H1 (cell line): ENCODE measurements around the gene C14orf132. TPM values are rescaled to one million over a fixed set of nuclear protein-coding genes. Genes with fewer than 3 reads are reported as not detected.

ENCODE experiments used
- CTCF ChIA-PET: fragments of 300-600 bp; sonication (Branson Sonifier 250); formaldehyde crosslinking; loops from one replicate; lab custom pipeline; 2021; ENCODE audit not compliant: partially characterized antibody; lab: Charles Lee
- POLR2A ChIA-PET: fragments of 300-600 bp; sonication (Branson Sonifier 250); formaldehyde crosslinking; loops from one replicate; lab custom pipeline; 2021; ENCODE audit warnings: inconsistent platforms; ENCODE audit not compliant: partially characterized antibody; lab: Charles Lee
- DNase-seq, 2 experiments: peaks; one replicate each; pipeline versions ENCODE4 v3.0.0 to v3.0.0-alpha.2; 2010 to 2022; ENCODE audit warnings: low spot score in 2 of 2, low read depth in 1 of 2, mixed read lengths in 1 of 2
- FAIRE-seq: peaks from 2 replicates; lab custom pipeline; 2011; peaks lifted over from hg19 to GRCh38; lab: Jason Lieb, UNC
- H2AFZ ChIP-seq: 2 replicates; pipeline ENCODE4 v1.8.1; 2012; ENCODE audit warnings: low read length, inconsistent platforms
- H2AK5ac ChIP-seq: 2 replicates; pipeline ENCODE4 v1.6.1; 2013; ENCODE audit warnings: low read depth, low read length
- H2BK120ac ChIP-seq: replicated peaks from 2 replicates; pipeline ENCODE3; 2013; ENCODE audit warnings: low read depth, low read length, inconsistent platforms
- H2BK12ac ChIP-seq: 2 replicates; pipeline ENCODE4 v1.6.1; 2013; ENCODE audit warnings: low read depth, low read length
- H2BK15ac ChIP-seq: 2 replicates; pipeline ENCODE4 v1.6.1; 2013; ENCODE audit warnings: low read length
- H2BK20ac ChIP-seq: 2 replicates; pipeline ENCODE4 v1.6.1; 2013; ENCODE audit warnings: low read length
- H2BK5ac ChIP-seq: 2 replicates; pipeline ENCODE4 v1.6.1; 2013; ENCODE audit warnings: low read depth, low read length
- H3K14ac ChIP-seq: 2 replicates; pipeline ENCODE4 v1.6.1; 2013; ENCODE audit warnings: inconsistent platforms; ENCODE audit not compliant: insufficient read length
- H3K18ac ChIP-seq: 2 replicates; pipeline ENCODE4 v1.6.1; 2013; ENCODE audit warnings: low read length; ENCODE audit errors: extremely low read depth
- H3K23ac ChIP-seq: 2 replicates; pipeline ENCODE4 v1.6.1; 2013; ENCODE audit warnings: inconsistent platforms; ENCODE audit not compliant: insufficient read length
- H3K23me2 ChIP-seq: 2 replicates; pipeline ENCODE4 v1.6.1; 2013; ENCODE audit warnings: low read depth, low read length
- H3K27ac ChIP-seq: 2 replicates; pipeline ENCODE4 v1.6.1; 2011; ENCODE audit warnings: low read depth, low read length, inconsistent platforms
- H3K27me3 ChIP-seq, 4 experiments: replicated peaks in 1 of 4; 1 replicate in 1 of 4; 2 replicates in 3 of 4; pipeline versions ENCODE4 v1.6.1 to v1.8.1; 2011 to 2013; ENCODE audit warnings: low read length in 3 of 4, mild to moderate bottlenecking in 3 of 4, inconsistent platforms in 2 of 4, mixed read lengths in 2 of 4, moderate library complexity in 1 of 4; ENCODE audit not compliant: control insufficient read depth in 3 of 4, insufficient read depth in 3 of 4; ENCODE audit errors: extremely low read depth in 1 of 4
- H3K36me3 ChIP-seq, 4 experiments: 2 replicates each; pipeline versions ENCODE4 v1.6.1 to v1.8.1; 2011 to 2013; ENCODE audit warnings: mild to moderate bottlenecking in 4 of 4, low read length in 3 of 4, moderate library complexity in 2 of 4, control low read depth in 1 of 4, inconsistent platforms in 1 of 4; ENCODE audit not compliant: insufficient read depth in 4 of 4, control insufficient read depth in 2 of 4
- H3K4ac ChIP-seq: replicated peaks from 2 replicates; pipeline ENCODE3; 2013; ENCODE audit warnings: low read length, low read depth, mixed read lengths, inconsistent platforms; ENCODE audit not compliant: insufficient read length
- H3K4me1 ChIP-seq, 4 experiments: replicated peaks in 1 of 4; 1 replicate in 1 of 4; 2 replicates in 3 of 4; pipeline versions ENCODE4 v1.6.1 to v1.8.1; 2011 to 2013; ENCODE audit warnings: low read length in 3 of 4, inconsistent platforms in 2 of 4, mixed read lengths in 1 of 4; ENCODE audit not compliant: insufficient read depth in 4 of 4, control insufficient read depth in 3 of 4
- H3K4me2 ChIP-seq, 2 experiments: 2 replicates each; pipeline versions ENCODE4 v1.6.1 to v1.8.1; 2011 to 2013; ENCODE audit warnings: low read depth in 2 of 2, low read length in 2 of 2, control low read depth in 1 of 2, inconsistent platforms in 1 of 2, mild to moderate bottlenecking in 1 of 2; ENCODE audit not compliant: insufficient read depth in 1 of 2
- H3K4me3 ChIP-seq, 4 experiments: fragments of 200-600, 300-600 bp in 1 of 4; sonication (generic), shearing (Covaris generic), sonication (Bioruptor Twin) in 1 of 4; 2 replicates each; pipeline versions ENCODE4 v1.5.1 to v1.8.1; 2011 to 2016; ENCODE audit warnings: low read length in 4 of 4, low read depth in 3 of 4, control low read depth in 2 of 4, inconsistent platforms in 2 of 4, mild to moderate bottlenecking in 2 of 4, mixed read lengths in 1 of 4, moderate library complexity in 1 of 4; ENCODE audit not compliant: insufficient read depth in 2 of 4; ENCODE audit errors: extremely low read depth in 1 of 4
- H3K56ac ChIP-seq: replicated peaks from 2 replicates; pipeline ENCODE3; 2013; ENCODE audit warnings: low read depth, mild to moderate bottlenecking, mixed read lengths, low read length, inconsistent platforms; ENCODE audit not compliant: insufficient read length
- H3K79me1 ChIP-seq: 2 replicates; pipeline ENCODE4 v1.6.1; 2013; ENCODE audit warnings: low read depth, low read length, control low read depth
- H3K79me2 ChIP-seq, 2 experiments: 2 replicates each; pipeline versions ENCODE4 v1.6.1 to v1.8.1; 2012 to 2013; ENCODE audit warnings: low read length in 2 of 2, mild to moderate bottlenecking in 2 of 2, inconsistent platforms in 1 of 2; ENCODE audit not compliant: insufficient read depth in 2 of 2, control insufficient read depth in 1 of 2
- H3K9ac ChIP-seq, 4 experiments: replicated peaks in 1 of 4; 1 replicate in 1 of 4; 2 replicates in 3 of 4; pipeline versions ENCODE4 v1.6.1 to v1.8.1; 2011 to 2013; ENCODE audit warnings: low read depth in 3 of 4, low read length in 3 of 4, control low read depth in 2 of 4, mild to moderate bottlenecking in 2 of 4, moderate library complexity in 2 of 4, inconsistent platforms in 1 of 4; ENCODE audit errors: extremely low read depth in 1 of 4
- H3K9me3 ChIP-seq, 2 experiments: 2 replicates each; pipeline versions ENCODE4 v1.6.1 to v1.8.1; 2012 to 2013; ENCODE audit warnings: mild to moderate bottlenecking in 2 of 2, moderate library complexity in 2 of 2, control low read depth in 1 of 2, inconsistent platforms in 1 of 2, low read depth in 1 of 2, low read length in 1 of 2, mixed read lengths in 1 of 2; ENCODE audit not compliant: insufficient read depth in 2 of 2
- H4K20me1 ChIP-seq, 2 experiments: replicated peaks in 1 of 2; 2 replicates each; pipeline versions ENCODE3 to v1.8.1; 2011 to 2013; ENCODE audit warnings: inconsistent platforms in 2 of 2, low read length in 2 of 2, mild to moderate bottlenecking in 1 of 2; ENCODE audit not compliant: insufficient read depth in 2 of 2, control insufficient read depth in 1 of 2
- H4K5ac ChIP-seq: 2 replicates; pipeline ENCODE4 v1.6.1; 2013; ENCODE audit warnings: low read length, low read depth, mixed read lengths, inconsistent platforms; ENCODE audit not compliant: insufficient read length
- H4K8ac ChIP-seq: 2 replicates; pipeline ENCODE4 v1.8.0; 2013; ENCODE audit warnings: mild to moderate bottlenecking, moderate library complexity, low read length, inconsistent platforms; ENCODE audit not compliant: insufficient read depth; ENCODE audit errors: extremely low read depth
- H4K91ac ChIP-seq: replicated peaks from 2 replicates; pipeline ENCODE3; 2013; ENCODE audit warnings: low read length, mixed read lengths, inconsistent platforms; ENCODE audit not compliant: insufficient read length
- ASH2L ChIP-seq: fragments of 200-600, 300-600 bp; sonication (generic); IDR thresholded peaks from one replicate; pipeline ENCODE4 v1.7.1; 2017; ENCODE audit warnings: low read length
- SP2 ChIP-seq: IDR thresholded peaks from 2 replicates; pipeline ENCODE4 v1.6.1; 2012; ENCODE audit warnings: mild to moderate bottlenecking, low read length, inconsistent platforms
- WGBS, 2 experiments: shearing (Covaris generic) in 1 of 2; methylation state at CpG; one replicate each; pipeline versions ENCODE4 v1.1.6 to v1.1.7; 2013 to 2015; ENCODE audit warnings: low lambda C conversion rate in 2 of 2, mixed read lengths in 2 of 2, inconsistent platforms in 1 of 2, low coverage in 1 of 2, missing lambda C conversion rate in 1 of 2; ENCODE audit not compliant: insufficient replicate concordance in 2 of 2, insufficient coverage in 1 of 2, insufficient read length in 1 of 2; ENCODE audit errors: extremely low coverage in 1 of 2, missing lambda C conversion rate in 1 of 2; 5-methylcytosine and 5-hydroxymethylcytosine counted together
- polyA plus RNA-seq, 7 experiments: library from polyadenylated mRNA; depleted of rRNA in 3 of 7; stranded (reverse) in 5 of 7; unstranded in 2 of 7; fragments of >200 nt in 5 of 7; fragments of 200-250 nt in 2 of 7; gene quantifications; 1 replicate in 5 of 7; 2 replicates in 1 of 7; 4 replicates in 1 of 7; pipeline versions ENCODE4 v1.2.1 to v1.2.3, GENCODE V29; 2011 to 2013; ENCODE audit warnings: missing spikeins in 2 of 7, mixed read lengths in 2 of 7
- total RNA-seq: library from RNA; stranded (reverse); fragmentation: NEBNext Ultra II Directional; extraction: Animal tissue kit (Norgen Biotek cat#: 25700); gene quantifications from 2 replicates; pipeline ENCODE4 v1.2.1, GENCODE V29; 2021

The C14orf132 gene
- total and polyA plus RNA-seq, 2 of the 8 experiments (the other 6 are each of a cell fraction or from before 2014, with no cell fraction given), result 11.7 to 32.5 TPM

- H3K4me2 ChIP-seq, result no peak overlapping the region
- H3K27me3 ChIP-seq, result no peaks in the 10 kb centered on the region
- no peak overlapping the region for H4K5ac ChIP-seq
- H2BK15ac ChIP-seq, result no peak overlapping the region
- no peaks in the 10 kb centered on the region for H3K23me2 ChIP-seq
- H3K56ac ChIP-seq, result no peak overlapping the region
- FAIRE-seq, result no peak
- no peak overlapping the region for H3K4me3 ChIP-seq
- H3K9me3 ChIP-seq, result peaks cover 28% of the 10 kb centered on the region in 2 experiments
- H3K36me3 ChIP-seq, result no peaks in the 10 kb centered on the region
- POLR2A ChIA-PET, result no interaction called here
- WGBS, 2 experiments, result 80% methylated on average over 7 of the region's 7 CpGs; no CpG with 5 or more reads in 1 of the 2 experiments
- no peaks in the 10 kb centered on the region for H3K79me2 ChIP-seq
- no peaks in the 10 kb centered on the region for H4K20me1 ChIP-seq
- H3K14ac ChIP-seq, result no peak overlapping the region
- no peak overlapping the region for H3K9ac ChIP-seq
- no peak overlapping the region for H4K91ac ChIP-seq
- no peak overlapping the region for H2AK5ac ChIP-seq
- no peak overlapping the region for H2BK5ac ChIP-seq
- no peaks in the 10 kb centered on the region for H3K79me1 ChIP-seq
- no peak overlapping the region for H3K23ac ChIP-seq
- no peak overlapping the region for H3K18ac ChIP-seq
- no peaks in the 10 kb centered on the region for H3K4me1 ChIP-seq
- no peak overlapping the region for H2BK20ac ChIP-seq
- H4K8ac ChIP-seq, result no peak overlapping the region
- CTCF ChIA-PET, result interaction anchor here (0.8 to 1.5 kb wide), 7 partner anchors 14 to 158 kb away, joined by 3 read pairs; no protein-coding TSS in a partner anchor
- TF ChIP-seq SP2 (no peak), ASH2L (no peak)
- TF ChIP-seq, all 59 proteins: peak for 0
- no peak for DNase-seq
- Histone ChIP-seq H2AFZ (no peak overlapping the region), H3K4ac (no peak overlapping the region), H2BK12ac (no peak overlapping the region), H2BK120ac (no peak overlapping the region), H3K27ac (no peak overlapping the region)
Measured at GRCh38 chr14:96117101-96117897, 78.1 kb downstream of the C14orf132 start.
